ENCODE results near the gene CNIH2.

DNA sequence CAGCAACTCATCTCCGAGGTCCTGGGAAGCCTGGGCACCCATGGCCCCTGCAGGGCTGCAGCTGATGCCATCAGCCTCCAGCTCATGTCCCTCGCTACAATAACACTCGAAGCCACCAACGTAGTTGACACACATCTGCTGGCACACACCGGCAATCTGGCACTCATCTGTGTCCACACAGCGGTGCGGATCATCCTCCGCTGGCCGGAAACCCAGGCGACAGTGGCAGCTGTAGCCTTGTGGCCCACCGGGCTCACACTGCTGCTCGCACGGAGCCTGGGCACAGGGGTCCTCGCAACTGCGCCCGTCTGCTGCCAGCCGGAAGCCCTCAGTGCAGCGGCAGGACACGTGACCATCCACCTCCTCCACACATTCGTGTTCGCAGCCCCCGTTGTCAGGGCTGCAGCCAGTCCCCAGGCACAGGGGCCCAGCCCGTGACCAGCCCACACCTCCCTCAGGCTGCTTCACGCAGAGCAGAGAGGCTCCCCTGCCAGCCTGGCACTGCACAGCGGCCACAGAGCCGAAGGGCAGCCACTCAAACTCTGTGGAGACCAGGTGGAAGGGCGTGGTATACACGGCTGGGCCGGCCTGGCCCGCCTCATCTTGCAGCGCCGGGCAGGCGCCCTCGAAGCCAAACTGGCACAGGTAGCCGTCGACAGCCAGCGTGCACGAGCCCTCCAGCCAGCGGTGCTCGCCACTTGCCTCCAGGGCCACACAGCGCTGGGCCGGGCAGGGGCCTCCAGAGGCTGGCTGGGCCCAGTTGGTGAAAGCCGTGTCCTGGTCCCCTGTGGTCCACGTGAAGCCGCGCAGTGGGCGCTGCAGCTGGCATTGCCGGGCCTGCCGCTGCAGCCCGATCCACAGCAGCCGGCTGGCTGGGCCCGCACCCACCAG is 38.2 kb downstream of the CNIH2 start:
- no peak for TF ChIP-seq CTCF (IDR thresholded peaks at IDR 0.05)
- no peak for TF ChIP-seq SMAD3 (CRISPR knock-in tag; IDR thresholded peaks at IDR 0.05; ENCODE audit: borderline replicate concordance)
- TF ChIP-seq TEAD4 (CRISPR knock-in tag; IDR thresholded peaks at IDR 0.05) = no peak
- TF ChIP-seq CBFB (CRISPR knock-in tag; IDR thresholded peaks at IDR 0.05; ENCODE audit: low read depth) = no peak
- no peak for TF ChIP-seq ZNF121 (CRISPR knock-in tag; IDR thresholded peaks at IDR 0.05)
- no peak for TF ChIP-seq ATF6 (CRISPR knock-in tag; IDR thresholded peaks at IDR 0.05)
- TF ChIP-seq ATF1 (CRISPR knock-in tag; IDR thresholded peaks at IDR 0.05) = no peak
- TF ChIP-seq, protein P1, sequence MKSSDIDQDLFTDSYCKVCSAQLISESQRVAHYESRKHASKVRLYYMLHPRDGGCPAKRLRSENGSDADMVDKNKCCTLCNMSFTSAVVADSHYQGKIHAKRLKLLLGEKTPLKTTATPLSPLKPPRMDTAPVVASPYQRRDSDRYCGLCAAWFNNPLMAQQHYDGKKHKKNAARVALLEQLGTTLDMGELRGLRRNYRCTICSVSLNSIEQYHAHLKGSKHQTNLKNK (CRISPR knock-in tag; IDR thresholded peaks at IDR 0.05) = no peak
- TF ChIP-seq, protein P2, sequence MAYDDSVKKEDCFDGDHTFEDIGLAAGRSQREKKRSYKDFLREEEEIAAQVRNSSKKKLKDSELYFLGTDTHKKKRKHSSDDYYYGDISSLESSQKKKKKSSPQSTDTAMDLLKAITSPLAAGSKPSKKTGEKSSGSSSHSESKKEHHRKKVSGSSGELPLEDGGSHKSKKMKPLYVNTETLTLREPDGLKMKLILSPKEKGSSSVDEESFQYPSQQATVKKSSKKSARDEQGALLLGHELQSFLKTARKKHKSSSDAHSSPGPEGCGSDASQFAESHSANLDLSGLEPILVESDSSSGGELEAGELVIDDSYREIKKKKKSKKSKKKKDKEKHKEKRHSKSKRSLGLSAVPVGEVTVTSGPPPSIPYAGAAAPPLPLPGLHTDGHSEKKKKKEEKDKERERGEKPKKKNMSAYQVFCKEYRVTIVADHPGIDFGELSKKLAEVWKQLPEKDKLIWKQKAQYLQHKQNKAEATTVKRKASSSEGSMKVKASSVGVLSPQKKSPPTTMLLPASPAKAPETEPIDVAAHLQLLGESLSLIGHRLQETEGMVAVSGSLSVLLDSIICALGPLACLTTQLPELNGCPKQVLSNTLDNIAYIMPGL (CRISPR knock-in tag; IDR thresholded peaks at IDR 0.05) = no peak
- TF ChIP-seq ZNF232 (CRISPR knock-in tag; IDR thresholded peaks at IDR 0.05) = no peak
- TF ChIP-seq, protein P3, sequence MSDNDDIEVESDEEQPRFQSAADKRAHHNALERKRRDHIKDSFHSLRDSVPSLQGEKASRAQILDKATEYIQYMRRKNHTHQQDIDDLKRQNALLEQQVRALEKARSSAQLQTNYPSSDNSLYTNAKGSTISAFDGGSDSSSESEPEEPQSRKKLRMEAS (CRISPR knock-in tag; IDR thresholded peaks at IDR 0.05) = no peak
- TF ChIP-seq, protein P4, sequence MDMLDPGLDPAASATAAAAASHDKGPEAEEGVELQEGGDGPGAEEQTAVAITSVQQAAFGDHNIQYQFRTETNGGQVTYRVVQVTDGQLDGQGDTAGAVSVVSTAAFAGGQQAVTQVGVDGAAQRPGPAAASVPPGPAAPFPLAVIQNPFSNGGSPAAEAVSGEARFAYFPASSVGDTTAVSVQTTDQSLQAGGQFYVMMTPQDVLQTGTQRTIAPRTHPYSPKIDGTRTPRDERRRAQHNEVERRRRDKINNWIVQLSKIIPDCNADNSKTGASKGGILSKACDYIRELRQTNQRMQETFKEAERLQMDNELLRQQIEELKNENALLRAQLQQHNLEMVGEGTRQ (CRISPR knock-in tag; IDR thresholded peaks at IDR 0.05) = no peak
- no peak; the same call in 1 of the 2 replicates for TF ChIP-seq RELA (CRISPR knock-in tag; IDR thresholded peaks at IDR 0.05; ENCODE audit: borderline replicate concordance)
- TF ChIP-seq ETV6 (CRISPR knock-in tag; IDR thresholded peaks at IDR 0.05) = no peak

Measured in WTC11 (cell line).